GM19099 (cell line): ENCODE results near the gene SLC25A21.

Experiments
- POLR2A ChIP-seq: IDR thresholded peaks from 3 replicates; pipeline ENCODE4 v1.6.1; 2011; ENCODE audit warnings: low read depth; ENCODE audit not compliant: insufficient read length; ENCODE audit errors: extremely low read depth

Gene SLC25A21

DNA sequence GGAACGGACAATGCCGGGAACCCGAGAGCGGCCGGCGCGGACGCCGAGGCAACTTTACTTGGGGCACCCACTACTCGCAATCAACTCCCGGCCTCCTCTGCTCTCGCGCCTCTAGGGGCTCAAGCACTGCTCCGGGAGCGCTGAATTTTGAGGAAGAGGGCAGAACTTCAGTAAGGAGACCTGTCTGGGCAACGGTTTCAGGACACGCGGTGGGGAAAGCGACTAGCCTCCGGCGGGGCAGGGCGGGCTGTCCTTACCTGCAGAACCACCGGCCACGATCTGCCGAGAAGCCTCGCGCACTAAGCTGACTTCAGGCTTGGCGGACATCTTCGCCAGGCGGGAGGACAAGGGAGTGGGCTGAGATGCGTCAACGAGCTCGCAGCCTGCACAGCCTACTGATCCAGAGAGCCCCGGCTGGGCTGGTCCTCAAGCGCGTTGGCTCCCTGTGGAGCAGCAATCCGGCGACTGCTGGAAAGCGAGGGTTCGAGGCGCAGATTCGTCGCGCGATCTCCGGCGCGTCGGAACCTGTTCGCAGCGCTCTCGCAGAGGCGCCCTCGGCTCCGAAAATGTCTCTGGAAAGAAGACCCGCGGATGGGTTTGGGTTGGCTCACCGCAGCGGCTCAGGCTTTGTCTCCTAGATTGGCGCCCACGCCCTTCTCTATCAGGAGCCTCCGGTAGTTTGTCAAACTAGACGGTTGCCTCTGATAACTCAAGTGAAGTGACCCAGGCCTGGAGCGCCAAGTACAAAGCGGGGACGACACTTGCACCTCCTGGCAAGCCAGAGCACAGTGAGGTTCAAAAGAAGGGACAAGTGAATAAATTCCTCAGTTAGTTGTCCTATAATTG, at the start of gene SLC25A21:
TSS of gene SLC25A21 (minus strand) at position 583 of the 846 bp plus-strand sequence.
- TF ChIP-seq POLR2A = no peak

DNA sequence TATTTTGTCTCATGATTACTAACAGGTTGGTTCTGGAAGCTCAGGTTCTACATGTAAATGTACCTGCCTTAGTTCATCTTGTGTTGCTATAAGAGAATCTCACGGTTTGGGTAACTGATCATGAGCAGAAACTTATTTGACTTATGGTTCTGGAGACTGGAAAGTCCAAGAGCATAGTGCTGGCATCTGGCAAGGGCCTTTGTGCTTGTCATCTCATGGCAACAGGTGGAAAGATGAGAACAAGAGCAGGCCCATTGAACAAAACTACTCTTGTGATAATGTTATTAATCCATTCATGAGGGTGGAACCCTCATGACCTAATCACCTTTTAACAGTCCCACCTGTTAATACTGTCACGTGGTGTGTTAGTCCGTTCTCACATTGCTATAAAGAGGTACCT, 48.7 kb upstream of the SLC25A21 start:
- no peak for TF ChIP-seq POLR2A

DNA sequence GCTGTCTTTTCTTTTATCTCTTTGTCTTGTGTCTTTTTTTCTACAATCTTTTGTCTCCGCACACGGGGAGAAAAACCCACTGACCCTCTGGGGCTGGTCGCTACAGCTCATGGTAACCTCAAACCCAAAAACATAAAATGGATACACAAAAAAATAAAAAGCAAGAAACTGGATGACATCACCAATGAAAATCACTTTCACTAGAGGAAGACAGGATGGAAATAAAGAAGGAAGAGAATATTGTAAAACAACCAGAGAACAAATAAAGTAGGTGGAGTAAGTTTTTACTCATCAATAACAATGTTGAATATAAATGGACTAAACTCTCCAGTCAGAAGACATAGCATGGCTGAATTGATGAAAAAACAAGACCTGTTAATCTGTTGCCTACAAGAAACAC, 42.9 kb upstream of the SLC25A21 start:
- TF ChIP-seq POLR2A = no peak

DNA sequence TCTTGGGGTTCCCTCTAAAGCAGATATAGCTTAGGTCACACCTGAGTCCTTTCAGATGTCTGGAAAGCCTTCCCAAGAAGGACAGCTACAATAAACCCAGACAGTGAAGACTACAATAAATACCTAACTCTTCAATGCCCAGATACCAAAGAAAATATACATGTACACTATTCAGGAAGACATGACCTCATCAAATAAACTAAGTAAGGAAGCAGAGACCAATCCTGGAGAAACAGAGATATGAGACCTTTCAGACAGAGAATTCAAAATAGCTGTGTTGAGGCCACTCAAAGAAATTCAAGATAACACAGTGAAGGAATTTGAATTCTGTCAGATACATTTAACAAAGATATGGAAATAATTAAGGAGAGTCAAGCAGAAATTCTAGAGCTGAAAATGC, 40.6 kb upstream of the SLC25A21 start:
- TF ChIP-seq POLR2A = no peak

DNA sequence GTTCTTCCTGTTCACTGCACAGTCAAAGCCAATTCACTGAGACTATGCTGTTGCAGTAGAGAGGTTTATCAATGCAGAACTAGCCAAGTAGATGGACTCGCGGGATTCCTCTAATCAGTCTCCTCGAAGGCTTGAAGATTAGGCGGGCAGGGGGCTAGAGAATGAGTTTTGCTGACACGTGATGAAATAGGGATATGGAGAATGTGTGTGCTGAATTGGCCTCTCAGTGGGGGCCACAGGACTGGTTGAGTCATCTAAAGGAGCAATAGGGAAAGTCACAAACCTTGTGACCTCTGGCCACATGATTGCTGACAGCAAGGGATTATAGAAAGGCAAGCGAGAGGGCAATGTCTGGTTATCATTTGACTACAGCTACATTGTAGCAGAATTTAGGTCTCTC, 38.0 kb upstream of the SLC25A21 start:
- no peak for TF ChIP-seq POLR2A

DNA sequence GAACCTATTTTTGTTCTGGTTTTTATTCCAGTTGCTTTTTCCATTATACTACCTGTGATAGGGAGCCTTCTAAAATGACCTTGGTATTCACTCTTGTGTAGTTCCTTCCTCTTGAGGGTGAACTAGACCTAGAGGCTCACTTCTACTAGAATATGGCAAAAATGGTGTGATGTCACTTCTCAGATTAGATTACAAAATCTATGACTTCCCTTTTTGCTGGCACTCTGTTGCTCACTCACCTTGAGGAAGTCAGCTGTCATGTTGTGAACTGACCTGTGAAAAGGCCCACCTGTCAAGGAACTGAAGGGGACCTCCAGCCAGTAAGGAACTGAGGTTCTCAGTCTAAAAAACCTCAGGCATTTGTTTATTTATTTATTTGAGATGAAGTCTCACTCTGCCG, 31.0 kb upstream of the SLC25A21 start:
- no peak for TF ChIP-seq POLR2A

DNA sequence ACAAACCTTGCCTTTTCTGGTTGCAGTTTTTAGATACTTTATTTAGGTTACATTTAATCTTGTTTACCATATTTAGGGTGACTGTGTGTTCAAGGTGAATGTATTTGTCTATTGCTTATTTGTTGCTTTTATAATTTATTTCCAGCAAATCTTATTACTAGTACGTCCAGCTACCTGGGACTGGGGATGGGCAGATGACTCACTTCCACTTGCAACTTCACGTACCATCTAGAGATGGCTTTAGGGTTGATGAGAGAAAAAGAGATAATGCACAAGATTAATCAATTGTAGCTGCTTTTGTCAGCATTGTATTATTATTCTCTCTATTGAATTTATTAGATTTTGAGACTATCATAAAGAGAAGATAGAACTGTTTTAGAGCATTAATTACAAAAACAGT, 30.4 kb upstream of the SLC25A21 start:
- no peak for TF ChIP-seq POLR2A

DNA sequence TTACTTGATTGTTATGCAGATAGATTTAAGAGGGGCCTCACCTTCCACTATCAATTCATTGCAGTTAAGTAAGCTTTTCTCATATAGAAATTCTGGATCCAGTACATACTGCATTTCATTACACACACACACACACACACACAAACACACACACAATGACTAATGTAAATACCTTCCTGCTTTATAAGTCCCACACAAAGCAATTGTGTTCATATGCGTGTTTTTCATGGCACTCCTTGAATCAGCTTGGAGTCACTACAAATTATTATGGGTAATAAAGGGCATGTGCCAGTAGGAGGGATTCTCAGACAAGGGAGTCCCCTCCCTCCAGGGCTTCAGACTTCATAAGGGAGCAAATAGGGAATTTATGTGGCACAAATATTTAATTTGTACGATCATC, 29.9 kb upstream of the SLC25A21 start:
- no peak for TF ChIP-seq POLR2A

DNA sequence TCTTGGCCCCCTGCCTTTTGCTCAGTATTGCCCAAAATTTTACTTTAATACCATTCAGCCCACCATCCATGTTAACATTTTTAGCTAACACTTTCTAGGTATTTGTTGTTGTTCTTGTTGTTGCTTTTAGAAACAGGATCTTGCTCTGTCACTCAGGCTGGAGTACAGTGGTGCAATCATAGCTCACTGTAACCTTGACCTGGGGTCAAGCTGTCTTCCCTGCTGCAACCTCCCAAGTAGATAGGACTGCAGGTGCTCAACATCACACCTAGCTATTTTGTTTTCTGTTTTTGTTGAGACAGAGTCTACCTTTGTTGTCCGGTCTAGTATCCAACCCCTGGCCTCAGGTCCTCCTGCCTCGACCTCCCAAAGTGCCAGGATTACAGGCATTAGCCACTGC, 29.3 kb upstream of the SLC25A21 start:
- no peak for TF ChIP-seq POLR2A

DNA sequence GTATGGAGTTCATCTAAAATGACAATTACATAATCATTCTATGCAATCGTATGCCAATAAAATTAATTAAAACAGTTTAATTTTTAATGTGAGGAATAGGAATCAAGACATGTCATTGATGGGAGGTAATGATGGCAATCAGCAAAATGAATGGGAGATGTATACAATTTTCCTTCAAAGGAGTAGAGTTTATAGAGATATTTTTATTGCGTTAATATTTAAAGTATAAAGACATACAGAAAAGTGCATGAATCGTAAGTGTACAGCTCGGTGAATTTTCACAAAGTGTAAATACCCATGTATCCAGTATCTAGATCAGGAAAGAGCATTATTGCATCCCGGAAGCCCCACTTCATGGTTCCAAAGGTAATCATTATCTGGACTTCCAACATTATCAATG, 26.5 kb upstream of the SLC25A21 start:
- no peak for TF ChIP-seq POLR2A

DNA sequence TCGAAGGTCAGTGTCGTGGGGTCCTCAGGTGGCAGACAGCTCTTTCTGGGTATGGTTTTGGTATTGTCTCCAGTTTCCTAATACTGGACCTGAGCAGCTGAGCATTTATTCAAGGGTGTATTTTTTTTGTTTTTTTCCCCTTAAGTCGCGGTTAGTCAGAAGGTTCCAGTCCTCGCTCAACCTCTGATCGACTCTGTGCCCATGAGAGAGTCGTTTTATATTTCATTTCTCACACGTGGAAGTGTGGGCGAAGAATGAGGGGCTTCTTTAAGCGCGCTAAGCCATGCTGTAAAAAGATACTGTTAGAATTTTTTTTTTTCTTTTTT, 25.8 kb upstream of the SLC25A21 start:
- no peak for TF ChIP-seq POLR2A

DNA sequence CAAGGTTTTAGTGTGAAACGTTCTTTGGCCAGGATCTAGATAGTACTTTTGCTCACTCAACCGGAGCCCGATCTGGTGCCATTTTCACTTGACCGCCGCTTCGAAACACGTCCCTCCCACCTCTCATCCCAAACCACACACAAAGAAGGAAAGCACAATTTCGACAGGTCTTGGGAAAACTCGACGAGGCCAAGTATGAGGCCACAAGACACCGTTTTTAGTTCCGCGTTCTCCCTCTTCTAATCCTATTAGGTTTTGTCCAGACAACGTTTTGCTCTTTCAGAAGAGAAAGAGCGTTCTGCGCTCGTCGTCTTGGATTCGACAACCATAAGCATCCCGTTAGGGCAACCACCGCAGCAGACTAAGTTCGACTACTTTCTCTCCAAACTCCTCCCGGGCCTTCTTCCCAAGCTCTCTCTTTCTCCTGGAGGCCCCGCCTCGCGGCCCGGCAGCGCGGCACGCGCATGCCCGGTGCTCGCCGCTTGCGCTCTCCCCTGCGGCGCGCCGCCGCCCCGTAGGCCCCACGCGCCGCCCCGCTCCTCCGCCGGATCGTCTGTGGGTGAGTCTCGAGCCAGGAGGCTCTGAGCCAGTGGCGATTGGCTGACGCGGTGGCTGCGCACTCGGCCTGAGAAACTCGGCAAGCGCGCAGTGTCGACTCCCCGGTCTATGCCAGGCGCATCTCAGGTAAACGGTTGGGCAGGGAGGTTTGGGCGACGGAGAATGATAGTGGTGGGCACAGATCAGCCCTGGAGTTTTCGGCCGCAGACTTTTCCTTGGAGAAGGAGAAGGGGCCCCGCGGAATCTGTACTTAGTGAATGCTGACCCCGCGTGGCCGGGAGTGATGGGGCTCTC, 25.2 kb upstream of the SLC25A21 start, which contains the start of gene MIPOL1:
TSS of gene MIPOL1 (plus strand) at position 517 of the 852 bp plus-strand sequence. CDS start 49,952 bp downstream, outside the sequence.
- no peak for TF ChIP-seq POLR2A

DNA sequence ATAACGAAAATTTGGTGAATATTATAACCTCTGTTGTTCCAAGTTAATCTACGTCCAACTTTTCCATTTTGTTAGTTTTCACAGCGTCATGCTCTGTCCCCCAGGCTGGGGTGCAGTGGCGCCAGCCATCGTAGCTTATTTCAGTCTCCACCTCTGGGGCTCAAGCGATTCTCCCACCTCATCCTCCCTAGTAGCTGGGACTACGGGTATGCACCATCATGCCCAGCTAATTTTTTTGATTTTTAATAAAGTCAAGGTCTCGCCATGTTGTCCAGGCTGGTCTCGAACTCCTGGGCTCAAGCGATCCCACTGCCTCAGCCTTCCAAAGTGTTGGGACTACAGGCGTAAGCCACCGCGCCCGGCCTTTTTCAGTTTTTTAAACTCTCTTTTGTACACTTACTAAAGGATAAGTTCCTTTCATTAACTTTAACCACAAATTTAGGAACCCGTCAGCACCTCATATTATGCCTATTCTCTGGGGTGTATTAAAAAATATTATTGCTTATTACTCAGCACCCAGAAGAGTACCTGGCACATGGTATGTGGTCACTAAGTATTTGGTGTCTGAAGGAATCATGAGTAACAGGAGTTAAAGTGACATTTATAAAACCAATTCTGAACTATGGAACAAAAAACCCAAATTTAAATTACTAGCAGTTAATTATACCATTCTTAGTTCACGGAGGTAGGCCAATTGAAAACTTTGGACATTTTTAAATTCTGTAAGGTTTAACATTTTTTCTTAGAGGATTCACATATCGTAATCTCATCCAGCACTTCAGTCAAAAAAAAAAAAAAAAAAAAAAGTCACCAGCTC, 24.4 kb upstream of the SLC25A21 start:
- TF ChIP-seq POLR2A = no peak

DNA sequence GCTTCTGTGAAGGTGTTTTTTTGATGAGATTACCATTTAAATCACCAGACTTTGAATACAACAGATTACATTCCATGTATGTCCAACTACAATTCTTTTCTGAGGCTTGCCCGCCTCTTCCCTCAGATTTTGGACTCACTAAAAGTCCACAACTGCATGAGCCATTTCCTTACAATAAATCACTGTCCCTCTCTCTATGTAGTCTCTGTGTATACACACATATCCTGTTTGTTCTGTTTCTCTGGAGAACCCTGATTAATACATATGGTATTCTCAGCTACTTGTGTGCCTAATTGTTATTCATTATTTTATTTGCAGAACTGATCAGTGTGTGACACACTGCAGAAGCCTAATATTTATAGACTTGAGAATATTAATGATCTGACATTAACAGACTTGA, 22.9 kb upstream of the SLC25A21 start:
- no peak for TF ChIP-seq POLR2A

DNA sequence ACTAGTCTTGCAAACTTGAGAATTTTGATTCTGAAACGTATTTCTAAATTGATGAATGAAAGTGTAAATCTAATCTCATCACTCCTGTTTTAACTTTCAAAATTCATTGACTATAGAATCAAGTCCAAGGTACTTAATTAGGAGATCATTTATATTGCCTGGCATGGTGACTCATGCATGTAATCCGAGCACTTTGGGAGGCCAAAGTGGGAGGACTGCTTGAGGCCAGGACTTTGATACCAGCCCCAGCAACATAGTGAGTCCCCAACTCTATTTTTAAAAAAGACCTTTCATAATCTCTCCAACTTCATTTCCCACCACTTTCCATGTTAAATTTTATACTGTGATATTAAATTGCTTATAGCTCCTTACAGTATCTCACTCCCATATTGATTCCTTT, 22.3 kb upstream of the SLC25A21 start:
- no peak for TF ChIP-seq POLR2A
